22Rv1 (cell line): ENCODE measurements around the gene PPM1K.

Experiments
- ZFX ChIP-seq: fragments of 450-650 bp; IDR thresholded peaks from 2 replicates; pipeline ENCODE4 v1.6.1; 2017; ENCODE audit warnings: antibody characterized with exemption, borderline replicate concordance
- TF ChIP-seq, protein P1 (sequence below): fragments of 450-650 bp; IDR thresholded peaks from 2 replicates; pipeline ENCODE4 v1.5.1; 2017; ENCODE audit warnings: mild to moderate bottlenecking

DNA sequence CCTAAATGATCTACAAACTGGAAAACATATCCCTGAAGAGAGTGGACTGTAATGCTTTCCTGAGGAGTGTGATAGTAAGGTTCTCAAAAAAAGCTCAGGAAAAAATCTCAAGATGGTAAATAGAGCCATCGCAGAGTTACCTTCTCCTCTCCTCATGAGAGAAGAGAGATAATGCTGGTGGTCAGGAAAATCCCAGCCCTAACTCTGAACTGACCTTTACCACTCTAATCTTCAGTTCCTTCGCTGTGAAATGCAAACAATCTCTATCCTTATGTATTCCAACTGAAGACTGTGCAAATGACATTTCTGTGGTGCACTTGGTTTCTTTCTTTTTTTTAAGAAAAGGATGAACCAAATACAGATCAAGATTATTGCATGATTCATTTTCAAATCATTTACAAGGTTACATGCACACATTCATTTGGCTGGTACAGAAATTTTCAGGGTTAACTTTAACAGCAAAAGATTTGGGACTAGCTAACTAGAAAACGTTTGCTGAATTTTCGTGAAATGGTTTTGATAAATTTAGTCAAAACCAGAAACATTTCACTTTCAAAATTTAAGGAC, 8.3 kb downstream of the PPM1K start:
- TF ChIP-seq, protein P1, sequence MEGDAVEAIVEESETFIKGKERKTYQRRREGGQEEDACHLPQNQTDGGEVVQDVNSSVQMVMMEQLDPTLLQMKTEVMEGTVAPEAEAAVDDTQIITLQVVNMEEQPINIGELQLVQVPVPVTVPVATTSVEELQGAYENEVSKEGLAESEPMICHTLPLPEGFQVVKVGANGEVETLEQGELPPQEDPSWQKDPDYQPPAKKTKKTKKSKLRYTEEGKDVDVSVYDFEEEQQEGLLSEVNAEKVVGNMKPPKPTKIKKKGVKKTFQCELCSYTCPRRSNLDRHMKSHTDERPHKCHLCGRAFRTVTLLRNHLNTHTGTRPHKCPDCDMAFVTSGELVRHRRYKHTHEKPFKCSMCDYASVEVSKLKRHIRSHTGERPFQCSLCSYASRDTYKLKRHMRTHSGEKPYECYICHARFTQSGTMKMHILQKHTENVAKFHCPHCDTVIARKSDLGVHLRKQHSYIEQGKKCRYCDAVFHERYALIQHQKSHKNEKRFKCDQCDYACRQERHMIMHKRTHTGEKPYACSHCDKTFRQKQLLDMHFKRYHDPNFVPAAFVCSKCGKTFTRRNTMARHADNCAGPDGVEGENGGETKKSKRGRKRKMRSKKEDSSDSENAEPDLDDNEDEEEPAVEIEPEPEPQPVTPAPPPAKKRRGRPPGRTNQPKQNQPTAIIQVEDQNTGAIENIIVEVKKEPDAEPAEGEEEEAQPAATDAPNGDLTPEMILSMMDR, result no peak
- no peak for TF ChIP-seq ZFX
